ENCODE measurements around the gene ALDH8A1. TPM values are rescaled to one million over a fixed set of nuclear protein-coding genes. Genes with fewer than 3 reads are reported as not detected.

ALDH8A1 gene, protein sequence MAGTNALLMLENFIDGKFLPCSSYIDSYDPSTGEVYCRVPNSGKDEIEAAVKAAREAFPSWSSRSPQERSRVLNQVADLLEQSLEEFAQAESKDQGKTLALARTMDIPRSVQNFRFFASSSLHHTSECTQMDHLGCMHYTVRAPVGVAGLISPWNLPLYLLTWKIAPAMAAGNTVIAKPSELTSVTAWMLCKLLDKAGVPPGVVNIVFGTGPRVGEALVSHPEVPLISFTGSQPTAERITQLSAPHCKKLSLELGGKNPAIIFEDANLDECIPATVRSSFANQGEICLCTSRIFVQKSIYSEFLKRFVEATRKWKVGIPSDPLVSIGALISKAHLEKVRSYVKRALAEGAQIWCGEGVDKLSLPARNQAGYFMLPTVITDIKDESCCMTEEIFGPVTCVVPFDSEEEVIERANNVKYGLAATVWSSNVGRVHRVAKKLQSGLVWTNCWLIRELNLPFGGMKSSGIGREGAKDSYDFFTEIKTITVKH
- not detected in 2 replicates for total RNA-seq

DNA sequence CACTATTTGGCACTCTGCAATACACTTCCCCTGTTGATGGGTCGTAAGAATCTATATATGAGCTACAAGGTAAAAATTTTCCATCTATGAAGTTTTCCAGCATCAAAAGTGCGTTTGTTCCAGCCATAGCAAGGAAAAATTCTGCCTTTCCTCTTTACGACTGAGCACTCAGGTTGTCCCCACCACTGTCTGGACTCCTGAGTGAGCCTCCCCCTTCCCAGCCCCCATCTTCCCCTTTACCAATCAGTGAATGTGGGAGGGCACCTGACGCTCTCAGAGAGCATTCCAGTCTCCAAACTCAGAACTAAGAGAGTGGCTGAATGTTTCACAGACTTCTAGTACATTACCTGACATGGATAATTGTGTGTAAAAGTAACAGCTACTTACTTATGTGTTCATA is at the start of gene ALDH8A1:
TSS of gene ALDH8A1 (minus strand) at position 175 of the 400 bp plus-strand sequence. CDS start at position 127, 48 bp downstream.

Other genes starting within 250 kb of the ALDH8A1 start
- gene HBS1L, start 104.7 kb upstream of the ALDH8A1 start, total RNA-seq, result 141 and 169 TPM in 2 replicates
- gene MYB, start 231.2 kb upstream of the ALDH8A1 start, total RNA-seq, result 0.12 and 1.1 TPM in 2 replicates